PC-9 (cell line): ENCODE results near the gene KEL.

Experiments used
- EZH2 ChIP-seq: fragments of 200-600 bp; sonication (generic); IDR thresholded peaks from 2 replicates; pipeline ENCODE4 v1.8.0; 2017; ENCODE audit warnings: antibody characterized with exemption, low read depth
- TF ChIP-seq, protein P1 (sequence below): fragments of 200-600 bp; sonication (generic); conservative IDR thresholded peaks from 2 replicates; pipeline ENCODE4 v1.6.1; 2017; ENCODE audit warnings: mixed run types, antibody characterized with exemption, mild to moderate bottlenecking, moderate library complexity

DNA sequence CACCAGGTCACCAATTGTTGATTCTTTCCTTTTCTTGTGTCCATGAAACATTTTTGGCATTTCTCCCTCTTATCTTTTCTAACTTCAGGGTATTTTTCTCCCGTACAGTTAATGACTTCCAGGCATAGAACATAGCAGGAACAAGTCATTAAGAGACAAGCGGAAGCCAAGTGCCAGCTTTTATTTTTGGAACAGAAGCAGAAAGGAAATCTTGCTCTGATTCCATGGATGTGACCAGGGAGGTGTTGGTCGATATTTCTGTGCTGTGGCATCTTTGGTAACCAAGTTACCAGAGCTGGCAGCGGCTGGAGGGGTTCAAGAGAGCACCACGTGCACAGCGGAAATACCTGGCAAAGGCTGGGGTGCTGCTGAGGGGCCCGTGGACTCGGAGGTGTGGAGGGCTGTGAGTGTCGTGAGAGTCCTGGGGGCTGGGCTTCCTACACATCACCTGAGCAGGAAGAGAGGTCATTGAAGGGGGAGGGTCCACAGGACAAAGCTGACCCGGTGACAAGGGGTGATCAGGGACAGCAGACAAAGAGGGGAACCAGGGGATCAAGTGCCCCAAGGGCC is 21.1 kb downstream of the KEL start:
- TF ChIP-seq, protein P1, sequence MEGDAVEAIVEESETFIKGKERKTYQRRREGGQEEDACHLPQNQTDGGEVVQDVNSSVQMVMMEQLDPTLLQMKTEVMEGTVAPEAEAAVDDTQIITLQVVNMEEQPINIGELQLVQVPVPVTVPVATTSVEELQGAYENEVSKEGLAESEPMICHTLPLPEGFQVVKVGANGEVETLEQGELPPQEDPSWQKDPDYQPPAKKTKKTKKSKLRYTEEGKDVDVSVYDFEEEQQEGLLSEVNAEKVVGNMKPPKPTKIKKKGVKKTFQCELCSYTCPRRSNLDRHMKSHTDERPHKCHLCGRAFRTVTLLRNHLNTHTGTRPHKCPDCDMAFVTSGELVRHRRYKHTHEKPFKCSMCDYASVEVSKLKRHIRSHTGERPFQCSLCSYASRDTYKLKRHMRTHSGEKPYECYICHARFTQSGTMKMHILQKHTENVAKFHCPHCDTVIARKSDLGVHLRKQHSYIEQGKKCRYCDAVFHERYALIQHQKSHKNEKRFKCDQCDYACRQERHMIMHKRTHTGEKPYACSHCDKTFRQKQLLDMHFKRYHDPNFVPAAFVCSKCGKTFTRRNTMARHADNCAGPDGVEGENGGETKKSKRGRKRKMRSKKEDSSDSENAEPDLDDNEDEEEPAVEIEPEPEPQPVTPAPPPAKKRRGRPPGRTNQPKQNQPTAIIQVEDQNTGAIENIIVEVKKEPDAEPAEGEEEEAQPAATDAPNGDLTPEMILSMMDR: no peak
- no peak for TF ChIP-seq EZH2
